H1 (cell line): ENCODE measurements around the gene ZBTB40.

ENCODE experiments used
- CTCF ChIP-seq, 3 experiments: IDR thresholded peaks; 1 replicate in 2 of 3; 2 replicates in 1 of 3; pipeline versions ENCODE4 v1.5.1 to v1.6.1; 2011; ENCODE audit warnings: low read length in 3 of 3, mild to moderate bottlenecking in 3 of 3, inconsistent platforms in 2 of 3, low read depth in 1 of 3, moderate library complexity in 1 of 3; ENCODE audit not compliant: insufficient read depth in 1 of 3; ENCODE audit errors: control extremely low read depth in 1 of 3
- SIN3A ChIP-seq, 2 experiments: IDR thresholded peaks in 1 of 2; conservative IDR thresholded peaks in 1 of 2; 2 replicates each; pipeline ENCODE4 v1.6.1; 2011 to 2012; ENCODE audit warnings: low read length in 2 of 2, improper control_type of control experiment in 1 of 2, low read depth in 1 of 2, mild to moderate bottlenecking in 1 of 2
- SP1 ChIP-seq: IDR thresholded peaks from 2 replicates; pipeline ENCODE4 v1.6.1; 2011; ENCODE audit warnings: low read depth, low read length
- SUZ12 ChIP-seq: fragments of 200-600 bp; sonication (generic); IDR thresholded peaks from 2 replicates; pipeline ENCODE4 v1.6.1; 2012; ENCODE audit warnings: mild to moderate bottlenecking, inconsistent platforms, low read length, moderate library complexity, mixed read lengths
- TF ChIP-seq, protein P1 (sequence below): IDR thresholded peaks from 2 replicates; pipeline ENCODE4 v1.6.1; 2011; ENCODE audit warnings: low read length, improper control_type of control experiment

- TF ChIP-seq SIN3A (conservative IDR thresholded peaks at IDR 0.05 in 1 of 2, IDR thresholded peaks at IDR 0.05 in 1 of 2; ENCODE audit: low read depth in 1 of 2, low read length in 2 of 2) (no peak), SP1 (no peak), CTCF (IDR thresholded peaks at IDR 0.05; ENCODE audit: control extremely low read depth in 1 of 3, insufficient read depth in 1 of 3, low read depth in 1 of 3, low read length in 3 of 3) (peak in 2 of 3 experiments; percentile 57 to 66; a peak in 3 of 4 replicates), SUZ12 (no peak)
- TF ChIP-seq, protein P1, sequence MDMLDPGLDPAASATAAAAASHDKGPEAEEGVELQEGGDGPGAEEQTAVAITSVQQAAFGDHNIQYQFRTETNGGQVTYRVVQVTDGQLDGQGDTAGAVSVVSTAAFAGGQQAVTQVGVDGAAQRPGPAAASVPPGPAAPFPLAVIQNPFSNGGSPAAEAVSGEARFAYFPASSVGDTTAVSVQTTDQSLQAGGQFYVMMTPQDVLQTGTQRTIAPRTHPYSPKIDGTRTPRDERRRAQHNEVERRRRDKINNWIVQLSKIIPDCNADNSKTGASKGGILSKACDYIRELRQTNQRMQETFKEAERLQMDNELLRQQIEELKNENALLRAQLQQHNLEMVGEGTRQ, result no peak
These were observed 76.1 kb downstream of the ZBTB40 start for GRCh38 chr1:22527555-22528296.
